Mucosa of gallbladder (tissue), 1 donor: ENCODE results near the gene FAHD1. TPM values are rescaled to one million over a fixed set of nuclear protein-coding genes. Genes with fewer than 3 reads are reported as not detected.

Experiments
- DNase-seq: peaks from one replicate; pipeline ENCODE4 v3.0.0-alpha.2; 2020; ENCODE audit warnings: low spot score
- total RNA-seq: library from RNA; stranded (reverse); gene quantifications from one replicate; pipeline ENCODE4 v1.2.1, GENCODE V29; 2021
- donor health status: DM: no; HTN: no; CAD: no.

FAHD1 gene
- total RNA-seq: 49.6 TPM

GRCh38 chr16:1826691-1827573 is at the start of gene FAHD1, which contains the start of gene HAGH:
Gene FAHD1, plus strand, starts transcription at chr16:1827206. Its CDS starts 33 bp downstream, at chr16:1827239.
Gene HAGH, minus strand, starts transcription at chr16:1826825. Its CDS starts 38 bp downstream, at chr16:1826787.
- DNase-seq: peak; percentile 95

GRCh38 chr16:1777375-1778199 is 49.4 kb upstream of the FAHD1 start:
- DNase-seq: no peak

GRCh38 chr16:1778200-1779179 is 48.5 kb upstream of the FAHD1 start:
- DNase-seq: no peak

GRCh38 chr16:1779234-1779701 is 47.7 kb upstream of the FAHD1 start:
- DNase-seq: no peak

DNA sequence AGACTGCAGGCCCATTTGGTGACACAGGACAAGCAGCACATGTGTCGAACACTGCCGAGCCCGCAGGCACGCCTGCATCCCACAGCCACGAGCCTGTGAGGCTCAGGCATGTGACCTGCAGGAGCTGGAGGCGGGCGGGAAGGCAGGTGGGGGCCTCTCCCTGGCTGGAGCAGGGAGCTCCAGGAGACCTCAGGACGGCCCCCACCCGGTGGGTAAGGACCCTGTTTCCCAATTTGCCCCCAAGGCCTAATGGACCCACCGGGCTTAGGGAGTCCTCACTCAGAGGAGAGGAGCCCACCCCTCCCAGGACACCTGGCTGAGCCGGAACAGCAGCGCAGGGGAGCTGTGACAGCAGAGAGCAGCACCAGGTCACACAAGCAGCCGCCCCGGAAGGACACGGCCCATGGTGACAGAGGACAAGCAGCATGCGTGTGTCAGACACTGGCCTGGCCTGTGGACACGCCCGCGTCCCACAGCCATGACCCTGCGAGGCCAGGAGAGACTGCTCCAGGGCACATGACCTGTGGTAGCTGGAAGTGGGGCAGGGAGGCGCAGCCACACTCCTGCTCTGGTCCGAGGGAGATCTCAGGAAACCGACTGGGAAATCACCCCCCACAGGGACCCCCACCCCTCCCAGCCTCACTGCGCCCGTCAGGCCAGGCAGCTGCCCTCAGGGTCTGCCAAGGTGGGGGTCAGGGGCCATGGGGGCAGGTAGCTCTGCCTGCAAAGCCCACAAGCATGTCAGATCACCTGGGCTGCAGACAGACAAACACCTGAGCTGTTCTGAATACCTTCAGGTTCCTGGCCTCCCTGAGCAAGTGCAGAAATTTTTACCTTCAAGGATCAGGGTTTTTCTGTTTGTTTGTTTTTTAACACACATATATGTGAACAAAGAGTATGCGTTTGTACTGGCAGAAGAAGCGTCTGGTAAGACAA is 47.0 kb upstream of the FAHD1 start:
- DNase-seq: no peak

DNA sequence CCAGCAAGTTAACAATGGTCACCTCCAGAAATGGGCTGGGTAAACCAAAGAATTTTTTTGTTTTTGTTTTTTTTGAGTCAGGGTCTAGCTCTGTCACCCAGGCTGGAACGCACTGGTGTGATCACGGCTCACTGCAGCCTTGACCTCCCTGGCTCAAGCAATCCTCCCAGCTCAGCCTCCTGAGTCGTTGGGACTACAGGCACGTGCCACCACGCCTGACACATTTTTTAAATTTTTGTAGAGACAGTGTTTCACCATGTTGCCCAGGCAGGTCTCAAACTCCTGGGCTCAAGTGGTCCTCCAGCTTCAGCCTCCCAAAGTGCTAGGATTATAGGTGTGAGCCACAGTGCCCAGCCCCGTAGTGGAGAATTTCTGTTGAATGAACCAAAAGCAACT is 46.3 kb upstream of the FAHD1 start:
- no peak for DNase-seq

DNA sequence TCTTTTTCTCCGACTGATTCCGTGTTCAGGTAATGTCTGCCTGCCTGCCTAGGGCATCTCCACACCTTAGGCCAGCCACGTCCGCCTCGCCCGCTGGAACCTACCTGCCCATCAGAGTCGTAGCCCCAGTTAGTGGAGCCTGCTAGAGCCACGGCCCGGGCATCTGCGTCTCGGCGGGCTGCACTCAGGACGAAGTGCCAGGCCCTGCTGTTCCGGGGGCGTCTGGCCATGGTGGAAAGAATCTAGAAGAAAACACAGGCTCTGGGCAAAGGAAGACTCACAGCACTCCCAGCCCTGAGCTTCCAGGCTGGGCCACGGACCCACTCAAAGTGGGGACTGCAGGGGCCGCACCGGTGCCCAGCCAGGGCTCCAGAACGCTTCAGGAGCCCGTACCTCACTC is 45.8 kb upstream of the FAHD1 start:
- DNase-seq: no peak

DNA sequence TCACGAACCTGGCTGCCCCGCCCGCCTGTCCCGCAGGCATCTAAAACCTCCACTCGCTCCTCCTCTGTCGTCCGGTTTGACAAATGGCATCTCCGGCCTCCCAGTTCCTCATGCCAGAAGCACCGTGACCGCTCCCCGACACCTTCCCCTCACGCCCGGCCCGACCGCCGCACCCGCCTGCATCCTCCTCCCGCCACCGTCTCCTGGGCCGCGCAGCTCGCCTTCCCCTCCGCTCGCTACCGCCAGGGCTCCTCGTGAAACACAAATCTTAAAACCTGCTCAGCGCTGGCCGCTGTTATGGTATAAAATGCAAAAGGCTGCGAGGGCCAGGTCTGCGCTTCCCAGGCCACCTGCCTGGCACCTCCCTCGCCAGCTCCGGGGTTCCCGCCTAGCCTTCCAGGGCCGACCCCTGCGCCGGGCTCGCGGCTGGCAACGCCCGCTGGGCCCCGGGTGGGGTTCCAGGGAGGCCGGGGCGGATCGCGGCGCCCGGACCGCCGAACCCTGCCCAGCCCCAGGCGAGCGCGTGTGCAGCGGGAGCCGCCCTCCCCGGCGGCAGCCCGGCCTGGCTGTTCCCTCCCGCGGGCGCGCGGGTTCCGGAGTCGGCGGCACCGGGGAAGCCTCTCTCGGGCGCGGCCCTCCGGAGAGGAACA is 45.1 kb upstream of the FAHD1 start:
- no peak for DNase-seq

DNA sequence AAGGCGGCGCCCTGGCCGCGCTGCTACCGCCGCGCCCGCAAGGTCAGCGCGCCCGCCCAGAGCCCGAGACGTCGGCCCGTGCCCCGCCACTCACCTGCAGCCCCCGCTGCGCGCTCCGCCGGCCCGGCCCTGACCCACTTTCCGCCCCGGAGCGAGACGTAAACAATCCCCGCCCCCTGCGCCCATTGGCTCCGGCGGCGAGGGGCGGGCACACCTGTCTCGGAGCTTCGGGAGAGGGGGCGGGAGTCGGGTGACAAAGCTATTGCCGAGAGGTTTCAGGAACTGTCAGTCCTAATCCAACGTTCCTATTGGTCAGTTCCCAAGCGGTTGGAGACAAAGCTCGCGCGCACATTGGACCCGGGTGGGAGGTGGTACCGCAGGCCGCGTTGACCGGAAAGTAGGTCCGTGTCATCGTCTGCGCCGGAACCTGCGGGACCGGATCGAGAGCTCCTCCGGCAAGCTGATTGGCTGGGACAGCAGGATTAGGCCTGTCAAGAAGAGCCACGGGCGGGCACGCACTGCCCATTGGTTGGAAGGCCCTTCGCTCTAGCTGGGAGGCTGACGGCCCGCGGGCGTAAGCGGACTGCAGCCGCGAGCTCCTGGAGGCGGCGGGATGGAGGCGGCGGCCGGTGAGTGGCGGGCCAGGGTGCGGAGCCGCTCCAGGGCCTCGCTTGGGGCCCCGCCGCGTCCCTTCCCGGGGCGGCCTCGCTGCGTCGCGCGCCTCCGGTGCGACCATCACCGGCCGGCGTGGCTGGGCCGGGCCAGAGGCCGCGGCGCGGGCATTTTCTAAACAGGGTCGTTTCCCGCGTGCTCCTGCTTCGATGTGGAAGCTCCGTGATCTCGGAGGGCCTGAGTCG is 44.4 kb upstream of the FAHD1 start, which contains the start of the genes NUBP2 and SPSB3:
NUBP2 (plus strand) TSS at position 553 of the 857 bp plus-strand sequence; CDS start at position 614, 61 bp downstream.
SPSB3 (minus strand) TSS at position 164 of the 857 bp plus-strand sequence. CDS start 1,088 bp downstream, outside the sequence.
- peak; percentile 100 for DNase-seq

DNA sequence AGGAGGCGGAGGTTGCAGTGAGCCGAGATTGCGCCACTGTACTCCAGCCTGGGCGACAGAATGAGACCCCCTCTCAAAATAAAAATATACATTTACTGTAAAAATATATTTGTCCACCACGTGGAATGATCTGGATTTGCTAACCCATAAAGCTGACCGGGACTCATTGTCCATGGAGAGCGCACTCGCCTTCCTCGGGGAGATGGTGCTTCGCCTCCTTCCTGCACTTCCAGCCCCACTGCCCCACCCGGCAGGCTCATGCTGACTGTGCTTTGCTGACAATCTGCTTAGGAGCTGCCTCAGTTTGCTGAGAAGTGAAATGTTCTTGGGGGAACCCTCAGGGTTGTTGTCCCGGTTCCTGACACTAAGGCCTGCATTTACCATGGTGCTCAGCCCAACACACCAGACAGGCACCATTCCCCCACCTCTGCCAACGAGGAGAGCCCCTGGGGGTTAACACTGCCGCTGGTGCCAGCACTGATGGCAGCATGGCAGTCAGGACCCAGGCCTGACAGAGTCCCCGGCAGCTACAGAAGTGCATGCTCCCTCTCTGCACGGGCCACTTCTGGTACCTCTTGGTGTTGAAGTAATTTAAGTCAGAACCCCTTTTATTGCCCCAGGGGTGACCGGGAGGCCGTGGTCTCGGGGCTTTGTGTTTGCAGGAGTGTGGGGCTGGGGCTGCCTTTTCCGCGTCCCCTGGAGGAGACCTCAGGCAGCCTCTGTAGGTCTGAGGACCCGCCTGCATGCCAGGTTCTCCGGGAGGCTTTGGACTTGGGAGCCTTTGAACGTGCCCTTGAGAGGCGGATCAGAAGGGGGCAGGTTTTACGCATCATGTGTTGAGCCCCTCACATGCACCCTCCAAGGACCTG is 41.8 kb upstream of the FAHD1 start:
- DNase-seq: no peak

DNA sequence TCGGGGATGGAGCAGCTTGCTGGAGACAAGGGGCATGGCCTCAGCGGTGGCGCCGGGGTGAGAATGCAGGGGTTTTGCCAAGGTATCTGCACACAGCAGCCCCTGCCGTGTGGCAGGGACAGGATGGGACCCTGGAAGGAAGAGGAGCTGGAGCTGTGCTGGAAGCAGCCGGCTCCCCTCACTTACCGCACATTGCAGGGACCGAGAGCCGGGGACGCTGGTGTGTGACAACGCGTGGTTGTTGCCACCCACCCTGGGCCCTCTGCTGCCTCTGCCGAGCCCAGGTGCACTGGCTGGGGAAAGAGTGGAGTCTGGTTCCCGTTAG is 41.2 kb upstream of the FAHD1 start:
- no peak for DNase-seq

DNA sequence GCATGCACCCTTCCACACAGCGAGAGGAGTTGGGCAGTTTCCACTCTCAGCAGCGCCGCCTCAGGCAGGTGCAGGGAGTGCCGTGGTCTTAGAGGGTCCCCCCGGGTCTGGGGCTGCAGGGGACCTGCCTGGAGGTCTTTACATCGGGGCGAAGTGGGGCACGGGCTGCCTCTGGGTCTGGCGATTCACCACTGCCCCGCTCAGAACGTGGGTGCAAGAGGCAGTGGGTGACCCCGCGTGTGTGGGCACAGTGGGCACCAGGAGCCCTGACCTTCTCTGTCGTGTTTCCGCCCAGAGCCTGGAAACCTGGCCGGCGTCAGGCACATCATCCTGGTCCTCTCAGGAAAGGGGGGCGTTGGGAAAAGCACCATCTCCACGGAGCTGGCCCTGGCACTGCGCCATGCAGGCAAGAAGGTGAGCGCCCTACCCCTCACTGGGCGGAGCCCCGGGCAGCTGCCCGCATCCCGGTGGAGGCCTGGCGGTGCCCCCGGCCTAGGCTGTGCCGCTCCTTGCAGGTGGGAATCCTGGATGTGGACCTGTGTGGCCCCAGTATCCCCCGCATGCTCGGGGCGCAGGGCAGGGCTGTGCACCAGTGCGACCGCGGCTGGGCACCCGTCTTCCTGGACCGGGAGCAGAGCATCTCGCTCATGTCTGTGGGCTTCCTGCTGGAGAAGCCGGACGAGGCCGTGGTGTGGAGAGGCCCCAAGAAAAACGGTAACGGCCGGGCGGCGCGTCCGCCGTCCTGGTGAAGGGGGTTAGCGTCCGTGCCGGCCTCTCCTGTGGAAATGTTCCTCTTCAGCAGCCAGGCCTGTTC is 40.6 kb upstream of the FAHD1 start:
- DNase-seq: no peak

DNA sequence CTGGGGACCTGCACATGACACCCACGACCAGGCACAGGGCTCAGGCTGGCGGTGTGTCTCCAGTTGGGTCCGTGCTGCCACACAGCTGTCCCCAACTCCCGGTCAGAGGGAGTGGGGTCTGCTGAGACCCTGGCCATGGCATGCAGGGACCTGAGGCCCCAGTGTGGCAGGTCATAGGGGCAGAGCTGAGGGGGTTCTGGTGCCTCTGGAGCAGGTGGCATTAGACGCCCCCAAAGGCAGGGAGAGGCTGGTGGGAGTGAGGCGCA is 40.0 kb upstream of the FAHD1 start:
- DNase-seq: no peak

GRCh38 chr16:1787322-1788094 is 39.5 kb upstream of the FAHD1 start:
- DNase-seq: no peak

GRCh38 chr16:1788095-1788707 is 38.8 kb upstream of the FAHD1 start:
- no peak for DNase-seq

- DNase-seq: no peak
Observed at GRCh38 chr16:1788708-1789100, 38.3 kb upstream of the FAHD1 start.
